GM12892 (cell line): ENCODE measurements around the gene NRXN3.

Source experiments
- POLR2A ChIP-seq: IDR thresholded peaks from 2 replicates; pipeline ENCODE4 v1.6.1; 2011; ENCODE audit warnings: low read depth, low read length, control low read depth
- POLR2AphosphoS5 ChIP-seq: IDR thresholded peaks from 2 replicates; pipeline ENCODE4 v1.6.1; 2011; ENCODE audit warnings: low read depth, low read length, control low read depth
- TAF1 ChIP-seq: IDR thresholded peaks from 2 replicates; pipeline ENCODE4 v1.6.1; 2011; ENCODE audit warnings: low read depth, mild to moderate bottlenecking, control low read depth, low read length, borderline replicate concordance

DNA sequence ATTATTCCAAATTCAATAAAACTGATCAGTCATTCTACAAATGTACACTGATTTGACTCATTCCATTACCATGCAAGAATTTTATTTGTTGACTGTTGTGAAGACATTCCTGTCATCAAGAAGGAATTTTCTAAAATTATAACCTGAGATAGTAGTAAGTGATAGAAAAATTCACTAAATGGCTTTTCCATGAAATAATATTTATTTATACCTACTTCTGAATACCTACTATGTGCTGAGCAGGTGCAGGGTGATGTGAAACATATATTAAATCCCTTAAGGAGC lies 841.7 kb downstream of the NRXN3 start:
- TF ChIP-seq POLR2AphosphoS5: no peak
- TF ChIP-seq POLR2A: no peak
- no peak for TF ChIP-seq TAF1
